NOMO-1 (cell line): Measurements from ENCODE around the gene AKT1S1.
"Not testable (repeated sequence)": the region's sequence is repeated elsewhere in the genome, so short reads cannot be mapped to it uniquely, and the experiment has no call there.

Source experiments
- DNase-seq, 2 experiments: peaks; one replicate each; lab custom pipeline; 2025; ENCODE audit not compliant: unreplicated experiment in 2 of 2; lab: John Stamatoyannopoulos, UW

Gene AKT1S1

GRCh38 chr19:49877020-49877878, at the start of gene AKT1S1, which contains the start of gene TBC1D17:
Gene AKT1S1, minus strand, starts transcription at chr19:49877355. Its CDS starts 4,060 bp downstream, at chr19:49873295.
Gene TBC1D17, plus strand, starts transcription at chr19:49877702. Its CDS starts 22 bp downstream, at chr19:49877724.
- peak; percentile 99 for DNase-seq

- no peak for DNase-seq
Observed at GRCh38 chr19:49926515-49926914, 49.4 kb upstream of the AKT1S1 start.

- no peak for DNase-seq
Observed at GRCh38 chr19:49925486-49925885, 48.3 kb upstream of the AKT1S1 start.

GRCh38 chr19:49924881-49925210, 47.7 kb upstream of the AKT1S1 start:
- DNase-seq, result not testable (repeated sequence)

- no peak for DNase-seq
Observed at GRCh38 chr19:49924004-49924880, 47.1 kb upstream of the AKT1S1 start.

- no peak for DNase-seq
Observed at GRCh38 chr19:49923055-49924003, 46.2 kb upstream of the AKT1S1 start.

GRCh38 chr19:49921871-49922795, 45.0 kb upstream of the AKT1S1 start:
- DNase-seq, result no peak

GRCh38 chr19:49920624-49921363, 43.6 kb upstream of the AKT1S1 start:
- DNase-seq, result no peak

- DNase-seq, result no peak
Observed at GRCh38 chr19:49918089-49918488, 40.9 kb upstream of the AKT1S1 start.

GRCh38 chr19:49916839-49917733, 39.9 kb upstream of the AKT1S1 start:
- peak; percentile 34 to 57 for DNase-seq

GRCh38 chr19:49915271-49915670, 38.1 kb upstream of the AKT1S1 start:
- DNase-seq, result no peak

GRCh38 chr19:49913720-49914119, 36.6 kb upstream of the AKT1S1 start:
- no peak for DNase-seq

GRCh38 chr19:49912965-49913685, 36.0 kb upstream of the AKT1S1 start:
- no peak for DNase-seq

- peak; percentile 15 to 37 for DNase-seq
Observed at GRCh38 chr19:49911381-49912145, 34.4 kb upstream of the AKT1S1 start.

GRCh38 chr19:49910179-49910578, 33.0 kb upstream of the AKT1S1 start:
- DNase-seq, result no peak
